BE2C (cell line): ENCODE measurements around the gene MBD4.

Experiments used
- DNase-seq: peaks from one replicate; pipeline ENCODE4 v3.0.0-alpha.2; 2020
- H3K27me3 ChIP-seq: fragments of 250-450 bp; sonication (Bioruptor Pico); 2 replicates; pipeline ENCODE4 v1.5.1; 2020; ENCODE audit warnings: mild to moderate bottlenecking
- H3K36me3 ChIP-seq: fragments of 250-450 bp; sonication (Bioruptor Pico); 2 replicates; pipeline ENCODE4 v1.5.1; 2020; ENCODE audit warnings: mild to moderate bottlenecking
- H3K4me1 ChIP-seq: fragments of 250-450 bp; sonication (Bioruptor Pico); 2 replicates; pipeline ENCODE4 v1.5.1; 2020
- H3K4me3 ChIP-seq: 2 replicates; pipeline ENCODE4 v1.5.1; 2011; ENCODE audit warnings: low read depth, low read length
- H3K9me3 ChIP-seq: fragments of 250-450 bp; sonication (Bioruptor Pico); 2 replicates; pipeline ENCODE4 v1.5.1; 2020
- CTCF ChIP-seq: IDR thresholded peaks from 2 replicates; pipeline ENCODE4 v1.5.1; 2012; ENCODE audit warnings: mild to moderate bottlenecking, low read depth, low read length

MBD4 gene

DNA sequence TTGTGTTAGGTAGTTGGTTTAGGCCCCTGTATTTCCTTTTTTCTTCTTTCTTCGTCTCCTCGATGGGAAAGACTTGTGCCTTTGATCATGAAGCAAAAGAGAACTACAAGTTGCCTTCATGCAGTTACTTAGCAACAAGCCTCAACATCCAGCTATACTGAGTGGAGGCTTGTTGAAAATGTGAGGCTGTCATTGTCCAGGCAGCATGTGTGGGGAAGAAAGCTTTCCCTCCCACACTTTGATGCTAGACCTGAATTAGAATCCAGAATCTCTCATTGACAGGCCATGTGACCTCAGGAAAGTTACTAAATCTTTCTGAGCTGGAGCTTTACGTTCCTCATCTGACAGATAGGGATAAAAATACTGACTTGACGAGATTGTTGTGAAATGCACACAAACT, 24.0 kb upstream of the MBD4 start:
- no peak for DNase-seq
- 0 out of 2 replicates have a peak, but pooled peaks cover 3% of the 10 kb centered on the region for H3K36me3 ChIP-seq
- no peaks in the 10 kb centered on the region for H3K27me3 ChIP-seq
- H3K4me1 ChIP-seq: no peaks in the 10 kb centered on the region
- no peaks in the 10 kb centered on the region for H3K9me3 ChIP-seq
- H3K4me3 ChIP-seq: no peak overlapping the region
- TF ChIP-seq CTCF: no peak

DNA sequence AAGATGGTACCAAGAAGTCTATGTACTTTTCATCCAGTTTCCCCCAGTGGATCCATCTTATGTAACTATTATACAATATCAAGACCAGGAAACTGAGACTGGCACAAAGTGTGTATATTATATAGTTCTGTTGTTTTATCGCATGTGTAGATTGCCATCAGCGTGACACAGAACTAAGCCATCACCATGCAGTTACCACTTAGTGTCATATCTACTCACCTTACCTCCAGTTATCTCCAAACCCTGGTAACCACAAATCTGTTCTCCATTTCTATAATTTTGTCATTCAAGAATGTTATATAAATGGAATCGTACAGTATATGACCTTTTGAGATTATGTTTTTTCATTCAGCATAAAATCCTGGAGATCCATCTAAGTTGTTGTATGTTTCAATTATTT, 23.3 kb upstream of the MBD4 start:
- no peaks in the 10 kb centered on the region for H3K27me3 ChIP-seq
- H3K36me3 ChIP-seq: 0 out of 2 replicates have a peak, but pooled peaks cover 3% of the 10 kb centered on the region
- no peaks in the 10 kb centered on the region for H3K4me1 ChIP-seq
- H3K4me3 ChIP-seq: no peak overlapping the region
- no peak for DNase-seq
- H3K9me3 ChIP-seq: no peaks in the 10 kb centered on the region
- TF ChIP-seq CTCF: no peak

DNA sequence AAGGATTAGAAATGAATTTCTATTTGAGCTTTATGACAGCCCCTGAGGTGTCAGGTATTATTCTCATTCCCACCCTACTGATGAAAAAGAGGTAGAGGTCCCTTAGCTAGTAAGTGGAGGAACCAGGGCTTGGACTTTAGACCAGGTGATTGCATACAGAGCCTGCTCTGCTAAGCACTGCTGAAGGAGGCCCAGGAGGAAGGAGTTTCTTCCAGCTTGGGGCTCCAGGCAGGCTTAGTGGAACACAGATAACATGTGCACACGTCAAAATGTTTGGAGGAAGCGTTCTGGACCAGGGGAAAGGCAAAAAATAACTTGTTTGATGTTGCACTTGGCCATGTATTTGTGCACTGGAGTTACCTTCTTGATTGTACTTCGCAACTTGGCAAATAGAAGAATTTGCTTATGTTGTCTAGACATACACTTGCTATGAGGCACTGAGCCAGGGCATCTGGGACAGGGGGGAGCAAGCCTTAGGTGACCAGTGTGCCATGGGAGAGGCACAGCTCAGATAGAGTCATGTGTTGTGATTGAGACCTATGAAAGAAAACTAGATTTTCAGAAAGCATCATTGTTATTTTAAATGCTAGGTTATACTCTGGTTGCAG, 22.7 kb upstream of the MBD4 start:
- DNase-seq: no peak
- Histone ChIP-seq H3K36me3 (0 out of 2 replicates have a peak, but pooled peaks cover 3% of the 10 kb centered on the region), H3K9me3 (no peaks in the 10 kb centered on the region), H3K4me1 (no peaks in the 10 kb centered on the region), H3K27me3 (no peaks in the 10 kb centered on the region), H3K4me3 (no peak overlapping the region)
- TF ChIP-seq CTCF: no peak

DNA sequence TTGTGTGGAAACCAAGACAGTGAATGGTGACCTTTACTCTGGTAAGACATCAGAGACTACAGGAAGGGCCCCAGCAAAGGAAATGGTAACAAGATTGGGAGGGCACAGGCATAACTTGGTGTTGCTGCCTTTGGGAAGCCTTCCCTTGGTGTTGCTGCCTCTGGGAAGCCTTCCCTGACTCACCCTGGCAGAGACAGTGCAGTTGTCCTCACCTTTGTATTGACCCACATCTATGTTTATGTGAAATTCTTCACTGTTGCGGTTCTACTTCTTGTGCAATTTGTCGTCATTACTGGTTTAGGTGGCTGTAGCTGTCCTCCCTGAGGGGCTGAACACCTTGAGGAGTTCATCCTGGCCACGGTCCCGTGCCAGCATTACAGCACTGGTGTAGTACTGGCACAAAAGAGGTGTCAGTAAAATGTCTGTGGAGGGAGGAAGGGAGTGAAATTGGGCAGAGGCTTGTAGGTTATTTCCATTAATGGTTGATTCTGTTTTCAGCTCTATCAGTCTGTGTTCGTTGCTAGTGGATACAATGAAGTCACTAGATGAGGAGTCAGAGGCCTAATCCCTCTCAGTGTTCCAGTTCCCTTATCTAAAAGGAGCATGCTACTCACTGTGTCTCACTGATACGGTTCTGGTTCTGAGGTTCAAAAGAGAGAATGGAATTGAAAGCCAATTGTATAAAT, 21.9 kb upstream of the MBD4 start:
- H3K4me3 ChIP-seq: no peak overlapping the region
- no peak for DNase-seq
- H3K4me1 ChIP-seq: no peaks in the 10 kb centered on the region
- H3K36me3 ChIP-seq: no peaks in the 10 kb centered on the region
- no peak for TF ChIP-seq CTCF
- no peaks in the 10 kb centered on the region for H3K9me3 ChIP-seq
- no peaks in the 10 kb centered on the region for H3K27me3 ChIP-seq

DNA sequence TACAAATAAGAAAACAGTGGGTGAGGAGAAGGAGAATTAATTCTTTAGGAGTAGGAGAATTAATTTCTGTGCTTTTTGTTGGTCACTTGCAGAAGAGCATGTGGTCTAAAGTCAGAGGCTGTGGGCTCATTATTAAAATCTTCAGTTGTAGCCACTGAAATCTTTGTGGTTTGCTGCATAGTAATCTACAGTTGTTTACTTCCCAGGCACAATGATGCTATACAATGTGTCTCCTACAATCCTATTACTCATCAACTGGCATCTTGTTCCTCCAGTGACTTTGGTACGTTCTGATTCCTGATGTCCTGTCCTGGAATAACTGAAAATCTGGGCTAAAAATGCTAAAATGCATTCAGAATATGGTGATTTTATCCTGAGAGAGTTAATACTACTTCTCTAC, 21.3 kb upstream of the MBD4 start:
- no peak for DNase-seq
- Histone ChIP-seq H3K9me3 (no peaks in the 10 kb centered on the region), H3K4me1 (no peaks in the 10 kb centered on the region), H3K4me3 (no peak overlapping the region), H3K27me3 (no peaks in the 10 kb centered on the region), H3K36me3 (no peaks in the 10 kb centered on the region)
- no peak for TF ChIP-seq CTCF

GRCh38 chr3:129460572-129460971, 20.8 kb upstream of the MBD4 start:
- H3K9me3 ChIP-seq: no peaks in the 10 kb centered on the region
- DNase-seq: no peak
- no peak for TF ChIP-seq CTCF
- H3K4me1 ChIP-seq: no peaks in the 10 kb centered on the region
- H3K36me3 ChIP-seq: no peaks in the 10 kb centered on the region
- no peak overlapping the region for H3K4me3 ChIP-seq
- no peaks in the 10 kb centered on the region for H3K27me3 ChIP-seq
